GM21717 (cell line): ENCODE measurements around the gene LLCFC1.
"Not testable (repeated sequence)": the region's sequence is repeated elsewhere in the genome, so short reads cannot be mapped to it uniquely, and the experiment has no call there.

ENCODE experiments used
- ATAC-seq: cut with Tn5 transposase; IDR thresholded peaks from one replicate; pipeline ENCODE4 v1.9.1; 2021; ENCODE audit warnings: mild to moderate bottlenecking, moderate library complexity; ENCODE audit not compliant: unreplicated experiment

The LLCFC1 gene

DNA sequence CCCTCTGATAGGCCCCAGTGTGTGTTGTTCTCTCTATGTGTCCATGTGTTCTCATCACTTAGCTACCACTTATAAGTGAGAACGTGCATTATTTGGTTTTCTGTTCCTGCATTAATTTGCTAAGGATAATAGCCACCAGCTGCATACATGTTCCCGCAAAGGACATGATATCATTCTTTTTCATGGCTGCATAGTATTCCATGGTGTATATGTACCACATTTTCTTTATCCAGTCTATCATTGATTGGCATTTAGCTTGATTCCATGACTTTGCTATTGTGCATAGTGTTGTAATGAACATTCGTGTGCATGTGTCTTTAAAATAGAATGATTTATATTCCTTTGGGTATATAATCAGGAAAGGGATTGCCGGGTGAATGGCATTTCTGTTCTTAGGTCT is 39.1 kb downstream of the LLCFC1 start:
- not testable (repeated sequence) for ATAC-seq

DNA sequence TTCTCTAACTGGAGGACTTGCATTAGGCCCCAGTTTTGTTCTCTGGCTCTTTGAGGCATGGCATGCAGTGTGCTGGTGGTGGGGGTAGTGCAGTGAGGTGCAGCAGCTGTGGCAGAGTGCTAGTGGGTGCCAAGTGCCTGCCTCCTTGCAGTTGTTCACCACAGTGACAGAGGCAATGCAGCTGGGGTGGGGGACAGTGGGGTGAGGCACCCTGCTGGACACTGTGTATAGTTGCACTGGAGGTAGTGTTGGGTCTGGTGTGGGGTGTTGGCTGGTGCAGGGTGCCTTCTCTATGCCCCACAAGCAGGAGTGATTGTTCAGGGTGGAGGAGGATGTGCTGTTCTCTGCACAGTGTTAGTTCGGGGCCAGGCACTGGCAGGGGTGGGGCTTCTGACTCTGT is 44.5 kb downstream of the LLCFC1 start:
- ATAC-seq = no peak

DNA sequence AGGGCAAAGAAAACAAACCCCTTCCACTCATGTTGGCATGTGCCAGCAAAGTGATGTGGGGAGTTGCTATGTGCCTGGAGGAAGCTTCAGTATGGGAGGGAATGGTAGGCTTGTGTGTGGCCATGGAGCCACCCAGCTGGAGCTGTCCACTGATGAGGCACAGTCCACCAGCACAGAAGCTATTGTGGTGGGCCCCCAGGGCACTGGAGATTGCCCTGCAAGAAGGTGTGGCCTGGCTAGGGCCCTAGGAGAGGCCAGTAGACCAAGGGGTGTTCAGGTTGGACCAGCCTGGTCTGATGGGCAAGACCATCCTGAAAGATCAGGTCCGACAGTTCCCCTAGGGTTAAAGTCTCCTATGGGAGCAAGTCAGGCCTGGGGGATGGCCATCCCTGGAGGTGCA is 45.0 kb downstream of the LLCFC1 start:
- ATAC-seq = no peak
